22Rv1 (cell line): ENCODE results near the gene TFRC.

Experiments
- ZFX ChIP-seq: fragments of 450-650 bp; IDR thresholded peaks from 2 replicates; pipeline ENCODE4 v1.6.1; 2017; ENCODE audit warnings: antibody characterized with exemption, borderline replicate concordance
- TF ChIP-seq, protein P1 (sequence below): fragments of 450-650 bp; IDR thresholded peaks from 2 replicates; pipeline ENCODE4 v1.5.1; 2017; ENCODE audit warnings: mild to moderate bottlenecking

DNA sequence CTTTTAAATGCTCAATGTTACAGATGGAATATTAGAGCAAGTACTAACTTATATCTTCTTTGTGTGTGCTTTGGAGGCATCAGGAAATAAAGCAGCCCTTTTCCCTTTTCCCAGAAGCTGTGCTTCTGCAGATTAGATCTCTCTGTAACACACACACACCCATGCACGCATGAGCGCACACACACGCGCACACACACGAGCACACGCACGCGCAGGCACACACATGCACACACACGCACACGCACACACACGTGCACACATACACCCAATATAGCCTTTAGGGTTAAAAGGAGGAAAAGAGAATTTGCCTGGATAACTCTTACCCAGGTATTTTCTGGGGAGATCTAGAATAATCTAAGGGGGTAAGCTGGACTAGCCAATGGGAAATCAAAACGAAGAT, 56.9 kb downstream of the TFRC start:
- TF ChIP-seq, protein P1, sequence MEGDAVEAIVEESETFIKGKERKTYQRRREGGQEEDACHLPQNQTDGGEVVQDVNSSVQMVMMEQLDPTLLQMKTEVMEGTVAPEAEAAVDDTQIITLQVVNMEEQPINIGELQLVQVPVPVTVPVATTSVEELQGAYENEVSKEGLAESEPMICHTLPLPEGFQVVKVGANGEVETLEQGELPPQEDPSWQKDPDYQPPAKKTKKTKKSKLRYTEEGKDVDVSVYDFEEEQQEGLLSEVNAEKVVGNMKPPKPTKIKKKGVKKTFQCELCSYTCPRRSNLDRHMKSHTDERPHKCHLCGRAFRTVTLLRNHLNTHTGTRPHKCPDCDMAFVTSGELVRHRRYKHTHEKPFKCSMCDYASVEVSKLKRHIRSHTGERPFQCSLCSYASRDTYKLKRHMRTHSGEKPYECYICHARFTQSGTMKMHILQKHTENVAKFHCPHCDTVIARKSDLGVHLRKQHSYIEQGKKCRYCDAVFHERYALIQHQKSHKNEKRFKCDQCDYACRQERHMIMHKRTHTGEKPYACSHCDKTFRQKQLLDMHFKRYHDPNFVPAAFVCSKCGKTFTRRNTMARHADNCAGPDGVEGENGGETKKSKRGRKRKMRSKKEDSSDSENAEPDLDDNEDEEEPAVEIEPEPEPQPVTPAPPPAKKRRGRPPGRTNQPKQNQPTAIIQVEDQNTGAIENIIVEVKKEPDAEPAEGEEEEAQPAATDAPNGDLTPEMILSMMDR, result no peak
- TF ChIP-seq ZFX, result no peak
